ENCODE data around the gene HACD3. TPM values are rescaled to one million over a fixed set of nuclear protein-coding genes. Genes with fewer than 3 reads are reported as not detected.
"Not testable (repeated sequence)": the region's sequence is repeated elsewhere in the genome, so short reads cannot be mapped to it uniquely, and the experiment has no call there.

Gene HACD3
- total and polyA plus RNA-seq, 5 experiments from 2014 or later, result 22.8 to 31.6 (median 26.1) TPM

DNA sequence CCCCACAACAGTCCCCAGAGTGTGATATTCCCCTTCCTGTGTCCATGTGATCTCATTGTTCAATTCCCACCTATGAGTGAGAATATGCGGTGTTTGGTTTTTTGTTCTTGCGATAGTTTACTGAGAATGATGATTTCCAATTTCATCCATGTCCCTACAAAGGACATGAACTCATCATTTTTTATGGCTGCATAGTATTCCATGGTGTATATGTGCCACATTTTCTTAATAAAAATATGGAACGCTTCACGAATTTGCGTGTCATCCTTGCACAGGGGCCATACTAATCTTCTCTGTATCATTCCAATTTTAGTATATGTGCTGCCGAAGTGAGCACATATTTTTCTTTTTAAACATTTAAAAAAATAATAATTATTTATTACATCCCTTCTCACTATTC is 22.6 kb downstream of the HACD3 start:
- Mint-ChIP-seq H3K36me3 (peaks cover 0 to 46% (median 17%) of the 10 kb centered on the region in 3 donors), H3K4me1 (peaks cover 7 to 19% (median 11%) of the 10 kb centered on the region in 4 donors)
- ATAC-seq, H3K27me3 Mint-ChIP-seq, H3K9me3 Mint-ChIP-seq, DNase-seq, H3K4me3 Mint-ChIP-seq, POLR2A ChIA-PET, H3K27ac Mint-ChIP-seq: not testable (repeated sequence)

GRCh38 chr15:65553691-65554090 is 23.4 kb downstream of the HACD3 start:
- Mint-ChIP-seq H3K36me3 (peaks cover 0 to 54% (median 20%) of the 10 kb centered on the region in 3 donors), H3K9me3 (no peaks in the 10 kb centered on the region), H3K4me3 (no peak overlapping the region), H3K27ac (no peak overlapping the region), H3K4me1 (peaks cover 7 to 17% (median 11%) of the 10 kb centered on the region in 4 donors), H3K27me3 (no peaks in the 10 kb centered on the region)
- POLR2A ChIA-PET, result no interaction called here
- DNase-seq, result no peak
- ATAC-seq, result no peak

- Mint-ChIP-seq H3K9me3 (no peaks in the 10 kb centered on the region), H3K27me3 (no peaks in the 10 kb centered on the region), H3K36me3 (peaks cover 5 to 81% (median 25%) of the 10 kb centered on the region in 3 donors), H3K4me1 (no peaks in the 10 kb centered on the region), H3K27ac (no peak overlapping the region), H3K4me3 (no peak overlapping the region)
- ATAC-seq (no peak), DNase-seq (no peak)
- POLR2A ChIA-PET, result no interaction called here
These were observed 26.4 kb downstream of the HACD3 start for GRCh38 chr15:65556622-65557021.

GRCh38 chr15:65558336-65558735 is 28.1 kb downstream of the HACD3 start:
- Mint-ChIP-seq H3K27me3 (no peaks in the 10 kb centered on the region), H3K36me3 (peaks cover 5 to 95% (median 29%) of the 10 kb centered on the region in 3 donors), H3K9me3 (no peaks in the 10 kb centered on the region), H3K4me3 (no peak overlapping the region), H3K27ac (peak overlapping the region in 1 of 10 donors; percentile 46), H3K4me1 (no peaks in the 10 kb centered on the region)
- DNase-seq (no peak), ATAC-seq (no peak)
- POLR2A ChIA-PET, result interaction anchor here (0.6 kb wide), 1 partner anchor 23 kb away, joined by 6 read pairs; no protein-coding TSS in a partner anchor

DNA sequence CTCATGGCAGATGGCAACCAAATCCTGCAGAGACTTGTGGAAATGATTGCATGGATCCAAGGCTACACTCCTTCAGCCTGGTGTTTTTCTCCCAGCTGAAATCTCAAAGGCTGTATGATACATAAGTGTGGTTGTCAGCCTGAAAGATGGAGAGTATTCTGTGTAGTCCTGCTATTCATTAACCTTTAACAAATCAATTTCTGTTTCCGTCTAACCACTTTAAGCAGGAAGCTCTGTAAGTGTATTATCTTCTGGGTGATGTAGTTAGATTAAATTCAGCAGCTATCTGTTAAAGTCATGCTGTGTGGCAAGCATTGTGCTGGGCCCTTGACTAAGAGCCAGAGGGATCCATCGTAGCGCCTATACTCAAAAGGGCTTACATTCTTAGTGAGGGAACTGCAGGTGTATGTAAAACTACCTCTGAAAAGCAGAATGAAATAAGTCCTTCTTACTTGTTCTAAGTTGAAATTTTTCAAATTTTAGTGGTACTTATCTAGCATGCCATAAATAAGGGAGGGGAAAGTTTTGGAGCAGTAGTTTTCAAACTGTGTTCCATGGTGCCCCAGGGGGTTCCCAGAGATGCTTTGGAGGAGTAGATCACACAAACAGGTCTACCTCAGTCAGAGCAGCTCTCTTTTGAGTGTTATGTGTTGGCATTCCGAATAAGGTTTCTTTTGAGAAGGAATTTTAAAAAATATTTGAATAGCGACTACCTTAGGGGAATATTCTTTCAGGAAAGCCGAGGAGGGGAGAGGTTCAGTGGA is 28.9 kb downstream of the HACD3 start:
- POLR2A ChIA-PET, result no interaction called here
- H3K4me1 Mint-ChIP-seq, result no peaks in the 10 kb centered on the region
- H3K9me3 Mint-ChIP-seq, result no peaks in the 10 kb centered on the region
- ATAC-seq (no peak), DNase-seq (no peak)
- no peaks in the 10 kb centered on the region for H3K27me3 Mint-ChIP-seq
- no peak overlapping the region for H3K27ac Mint-ChIP-seq
- no peak overlapping the region for H3K4me3 Mint-ChIP-seq
- peaks cover 8 to 95% (median 27%) of the 10 kb centered on the region in 3 donors for H3K36me3 Mint-ChIP-seq

DNA sequence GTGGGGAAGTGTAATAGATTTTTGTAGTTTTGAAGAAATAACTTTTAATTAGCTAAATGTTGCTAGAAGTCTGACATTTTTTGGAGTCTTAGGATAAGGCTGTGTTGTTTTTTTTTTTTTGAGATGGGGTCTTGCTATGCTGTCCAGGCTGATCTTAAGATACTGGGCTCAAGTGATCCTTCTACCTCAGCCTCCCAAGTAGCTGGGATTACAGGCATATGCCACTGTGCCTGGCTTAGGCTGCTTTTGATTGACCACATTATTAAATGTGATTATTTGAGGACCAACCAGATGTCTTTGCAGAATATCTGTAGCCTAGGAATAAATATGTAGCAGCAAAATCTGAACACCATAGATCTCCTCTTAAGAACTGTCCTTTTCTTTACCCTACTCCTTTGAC is 29.7 kb downstream of the HACD3 start:
- peaks cover 11 to 95% (median 33%) of the 10 kb centered on the region in 3 donors for H3K36me3 Mint-ChIP-seq
- POLR2A ChIA-PET, result no interaction called here

DNA sequence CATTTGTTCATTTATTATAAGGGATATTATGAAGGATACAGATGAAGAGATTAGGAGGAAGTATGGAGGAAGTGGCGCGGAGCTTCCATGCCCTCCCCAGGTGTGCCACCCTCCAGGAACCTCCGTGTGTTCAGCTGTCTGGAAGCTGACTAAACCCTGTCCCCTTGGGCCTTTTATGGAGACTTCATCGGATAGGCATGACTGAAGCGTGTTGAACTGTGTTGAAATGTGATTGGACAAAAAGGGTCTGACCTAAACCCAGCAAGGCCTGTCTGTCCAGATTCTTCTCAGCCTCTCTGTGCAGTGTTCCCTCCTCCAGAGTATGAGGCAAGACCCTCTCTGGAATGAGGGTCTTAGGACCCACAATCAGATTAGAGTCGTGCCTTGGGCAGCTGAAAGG is 31.7 kb downstream of the HACD3 start:
- H3K27ac Mint-ChIP-seq, result peak overlapping the region in 2 of 10 donors; percentile 53 to 69
- no peaks in the 10 kb centered on the region for H3K9me3 Mint-ChIP-seq
- peaks cover 22 to 95% (median 37%) of the 10 kb centered on the region in 3 donors for H3K36me3 Mint-ChIP-seq
- no peaks in the 10 kb centered on the region for H3K27me3 Mint-ChIP-seq
- POLR2A ChIA-PET, result no interaction called here
- DNase-seq (no peak), ATAC-seq (no peak)
- H3K4me1 Mint-ChIP-seq, result no peaks in the 10 kb centered on the region
- H3K4me3 Mint-ChIP-seq, result peak overlapping the region in 1 of 10 donors; percentile 43

More for the DNA sequence above, 29.7 kb downstream of the HACD3 start:
- ATAC-seq (no peak), DNase-seq (no peak)
- no peak overlapping the region for H3K4me3 Mint-ChIP-seq
- peak overlapping the region in 2 of 10 donors; percentile 10 to 68 for H3K27ac Mint-ChIP-seq
- no peaks in the 10 kb centered on the region for H3K9me3 Mint-ChIP-seq
- H3K4me1 Mint-ChIP-seq, result no peaks in the 10 kb centered on the region
- H3K27me3 Mint-ChIP-seq, result no peaks in the 10 kb centered on the region

- H3K27ac Mint-ChIP-seq, result no peak overlapping the region
- no peaks in the 10 kb centered on the region for H3K9me3 Mint-ChIP-seq
- H3K4me3 Mint-ChIP-seq, result no peak overlapping the region
- no peaks in the 10 kb centered on the region for H3K27me3 Mint-ChIP-seq
- POLR2A ChIA-PET, result no interaction called here
- no peaks in the 10 kb centered on the region for H3K4me1 Mint-ChIP-seq
- DNase-seq (no peak), ATAC-seq (no peak)
- peaks cover 12 to 74% (median 28%) of the 10 kb centered on the region in 3 donors for H3K36me3 Mint-ChIP-seq
These were observed 39.5 kb downstream of the HACD3 start for GRCh38 chr15:65569728-65570127.

GRCh38 chr15:65571971-65572370 is 41.7 kb downstream of the HACD3 start:
- Mint-ChIP-seq H3K27me3 (no peaks in the 10 kb centered on the region), H3K9me3 (no peaks in the 10 kb centered on the region), H3K27ac (no peak overlapping the region), H3K4me1 (no peaks in the 10 kb centered on the region), H3K36me3 (peaks cover 0 to 70% (median 12%) of the 10 kb centered on the region in 3 donors), H3K4me3 (no peak overlapping the region)
- ATAC-seq (no peak), DNase-seq (no peak)
- POLR2A ChIA-PET, result no interaction called here

DNA sequence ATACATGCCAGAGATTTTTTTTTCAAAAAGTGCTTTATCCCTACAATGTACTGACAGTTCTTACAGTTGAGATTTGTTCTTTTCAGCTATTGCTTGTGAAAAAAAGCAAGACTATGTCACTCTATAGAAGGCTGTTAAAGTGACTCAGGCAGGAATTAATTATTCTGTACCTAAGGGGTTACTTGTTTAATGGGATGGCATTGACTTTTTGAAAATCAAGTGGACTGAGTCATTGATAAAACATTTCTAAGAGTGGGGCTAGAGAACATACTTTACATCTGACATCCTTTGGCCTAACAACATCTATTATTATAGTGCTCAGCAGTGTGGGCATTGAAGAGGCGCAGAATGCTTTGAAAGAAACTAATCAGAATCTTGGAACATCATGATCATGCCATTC is 46.4 kb downstream of the HACD3 start:
- Mint-ChIP-seq H3K36me3 (peaks cover 3 to 72% (median 7%) of the 10 kb centered on the region in 3 donors), H3K27ac (peak overlapping the region in 5 of 10 donors; percentile 1 to 61 (median 27)), H3K9me3 (no peaks in the 10 kb centered on the region), H3K4me3 (no peak overlapping the region), H3K4me1 (peaks cover 0 to 5% (median under 1%) of the 10 kb centered on the region in 4 donors), H3K27me3 (no peaks in the 10 kb centered on the region)
- DNase-seq, result no peak
- POLR2A ChIA-PET, result no interaction called here
- ATAC-seq, result no peak

DNA sequence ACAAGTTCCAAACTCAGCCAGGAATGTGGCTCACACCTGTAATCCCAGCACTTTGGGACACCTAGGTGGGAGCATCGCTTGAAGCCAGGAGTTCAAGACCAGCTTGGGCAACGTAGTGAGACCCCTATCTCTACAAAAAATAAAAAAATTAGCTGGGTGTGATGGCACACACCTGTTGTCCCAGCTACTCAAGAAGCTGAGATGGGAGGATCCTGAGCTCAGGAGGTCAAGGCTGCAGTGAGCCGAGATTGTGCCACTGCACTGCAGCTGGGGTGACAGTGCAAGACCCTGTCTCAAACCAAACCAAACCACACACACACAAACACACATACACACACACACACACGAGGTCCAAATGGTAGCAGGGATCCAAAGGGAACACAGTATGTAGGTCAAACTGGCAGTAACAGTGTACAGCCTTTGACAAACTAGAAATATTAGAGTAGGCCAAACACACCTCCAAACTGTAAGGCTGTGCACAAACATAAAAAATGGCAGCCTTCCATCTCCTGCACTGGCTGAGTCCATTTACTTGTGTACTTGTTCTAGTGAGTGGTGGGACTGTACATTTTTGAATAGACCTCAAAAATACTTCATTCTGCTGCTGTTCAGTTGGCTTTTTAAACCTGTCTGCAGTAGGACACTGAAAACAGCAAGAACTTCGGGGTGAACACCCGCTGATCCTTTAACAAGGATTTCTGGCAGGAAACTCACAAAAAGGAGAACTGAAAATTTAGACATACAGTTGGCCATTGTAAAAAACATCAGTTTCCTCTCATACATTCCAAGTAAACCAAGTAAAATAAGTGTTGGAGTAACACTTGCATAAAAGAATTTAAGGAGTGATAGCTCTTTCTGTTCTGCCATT is 47.1 kb downstream of the HACD3 start:
- DNase-seq (no peak), ATAC-seq (no peak)
- H3K36me3 Mint-ChIP-seq, result peaks cover 3 to 72% (median 13%) of the 10 kb centered on the region in 3 donors
- H3K9me3 Mint-ChIP-seq, result no peaks in the 10 kb centered on the region
- peaks cover 1 to 9% (median 3%) of the 10 kb centered on the region in 4 donors for H3K4me1 Mint-ChIP-seq
- POLR2A ChIA-PET, result no interaction called here
- H3K27ac Mint-ChIP-seq, result peak overlapping the region in 9 of 10 donors; percentile 13 to 71 (median 41)
- H3K27me3 Mint-ChIP-seq, result no peaks in the 10 kb centered on the region
- no peak overlapping the region for H3K4me3 Mint-ChIP-seq

- Mint-ChIP-seq H3K27me3 (no peaks in the 10 kb centered on the region), H3K4me3 (no peak overlapping the region), H3K27ac (peak overlapping the region in 7 of 10 donors; percentile 32 to 79 (median 62)), H3K4me1 (peaks cover 4 to 24% (median 18%) of the 10 kb centered on the region in 4 donors), H3K9me3 (no peaks in the 10 kb centered on the region), H3K36me3 (peaks cover 6 to 82% (median 23%) of the 10 kb centered on the region in 3 donors)
- ATAC-seq (no peak), DNase-seq (no peak)
- POLR2A ChIA-PET, result interaction anchor here (0.5 kb wide), 1 partner anchor 46 kb away, joined by 3 read pairs; no protein-coding TSS in a partner anchor
These were observed 48.9 kb downstream of the HACD3 start for GRCh38 chr15:65578904-65579728.
